ENCODE results near the gene LRRC25.
A peak's percentile ranks its signal among the peaks of the same experiment; 100 is the strongest.
"Not testable (repeated sequence)": the region's sequence is repeated elsewhere in the genome, so short reads cannot be mapped to it uniquely, and the experiment has no call there.

The LRRC25 gene

GRCh38 chr19:18424122-18424889, 26.9 kb upstream of the LRRC25 start:
- no peak for DNase-seq

GRCh38 chr19:18423258-18424020, 26.0 kb upstream of the LRRC25 start:
- no peak for DNase-seq

GRCh38 chr19:18422530-18423191, 25.2 kb upstream of the LRRC25 start:
- DNase-seq: no peak

- no peak for DNase-seq
Observed at GRCh38 chr19:18421371-18421959, 24.0 kb upstream of the LRRC25 start.

GRCh38 chr19:18420930-18421329, 23.5 kb upstream of the LRRC25 start:
- DNase-seq: no peak

GRCh38 chr19:18419699-18420460, 22.5 kb upstream of the LRRC25 start:
- DNase-seq: no peak

GRCh38 chr19:18419195-18419698, 21.8 kb upstream of the LRRC25 start, which contains the start of gene SSBP4:
Gene SSBP4 (plus strand): TSS chr19:18419398. CDS start chr19:18419649, 251 bp downstream.
- DNase-seq: no peak

- DNase-seq: peak; percentile 6
Observed at GRCh38 chr19:18418483-18419194, 21.2 kb upstream of the LRRC25 start.

GRCh38 chr19:18418029-18418482, 20.6 kb upstream of the LRRC25 start:
- DNase-seq: no peak

- peak; percentile 28 for DNase-seq
Observed at GRCh38 chr19:18417250-18418028, 20.0 kb upstream of the LRRC25 start.

GRCh38 chr19:18416778-18417249, 19.4 kb upstream of the LRRC25 start:
- peak; percentile 59 for DNase-seq

GRCh38 chr19:18415178-18415867, 17.9 kb upstream of the LRRC25 start:
- no peak for DNase-seq

GRCh38 chr19:18414504-18415177, 17.2 kb upstream of the LRRC25 start:
- DNase-seq: peak; percentile 9

GRCh38 chr19:18412610-18413239, 15.3 kb upstream of the LRRC25 start:
- DNase-seq: no peak

GRCh38 chr19:18408053-18408476, 10.6 kb upstream of the LRRC25 start:
- no peak for DNase-seq

- DNase-seq: no peak
Observed at GRCh38 chr19:18406749-18407148, 9.3 kb upstream of the LRRC25 start.

- not testable (repeated sequence) for DNase-seq
Observed at GRCh38 chr19:18405754-18406153, 8.3 kb upstream of the LRRC25 start.

GRCh38 chr19:18402455-18403248, 5.2 kb upstream of the LRRC25 start:
- DNase-seq: not testable (repeated sequence)

Data from NCI-H748 treated with DMSO at 0.1 percent for 48 hours (cell line).